Measurements from ENCODE around the gene RTF1. TPM values are rescaled to one million over a fixed set of nuclear protein-coding genes. Genes with fewer than 3 reads are reported as not detected.

The RTF1 gene
- polyA plus RNA-seq, 3 donors, result 11.2 to 19.1 (median 15.0) TPM

GRCh38 chr15:41462084-41462795 is 45.3 kb downstream of the RTF1 start:
- H3K9me3 Mint-ChIP-seq, result peaks cover 0 to 3% (median 0%) of the 10 kb centered on the region in 7 donors
- 40% methylated on average over 1 of the region's 4 CpGs for WGBS (ENCODE audit: insufficient coverage)
- TF ChIP-seq, protein P1, sequence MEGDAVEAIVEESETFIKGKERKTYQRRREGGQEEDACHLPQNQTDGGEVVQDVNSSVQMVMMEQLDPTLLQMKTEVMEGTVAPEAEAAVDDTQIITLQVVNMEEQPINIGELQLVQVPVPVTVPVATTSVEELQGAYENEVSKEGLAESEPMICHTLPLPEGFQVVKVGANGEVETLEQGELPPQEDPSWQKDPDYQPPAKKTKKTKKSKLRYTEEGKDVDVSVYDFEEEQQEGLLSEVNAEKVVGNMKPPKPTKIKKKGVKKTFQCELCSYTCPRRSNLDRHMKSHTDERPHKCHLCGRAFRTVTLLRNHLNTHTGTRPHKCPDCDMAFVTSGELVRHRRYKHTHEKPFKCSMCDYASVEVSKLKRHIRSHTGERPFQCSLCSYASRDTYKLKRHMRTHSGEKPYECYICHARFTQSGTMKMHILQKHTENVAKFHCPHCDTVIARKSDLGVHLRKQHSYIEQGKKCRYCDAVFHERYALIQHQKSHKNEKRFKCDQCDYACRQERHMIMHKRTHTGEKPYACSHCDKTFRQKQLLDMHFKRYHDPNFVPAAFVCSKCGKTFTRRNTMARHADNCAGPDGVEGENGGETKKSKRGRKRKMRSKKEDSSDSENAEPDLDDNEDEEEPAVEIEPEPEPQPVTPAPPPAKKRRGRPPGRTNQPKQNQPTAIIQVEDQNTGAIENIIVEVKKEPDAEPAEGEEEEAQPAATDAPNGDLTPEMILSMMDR (IDR thresholded peaks at IDR 0.05), result no peak
- Histone ChIP-seq H2AFZ (ENCODE audit: insufficient read depth, low read depth, low read length, poor library complexity, severe bottlenecking) (no peak overlapping the region), H4K20me1 (ENCODE audit: insufficient read depth, low read length) (no peaks in the 10 kb centered on the region), H3K79me2 (ENCODE audit: insufficient read depth, low read length) (no peaks in the 10 kb centered on the region), H3K9me3 (replicated peaks in 1 of 2; ENCODE audit: control insufficient read depth in 1 of 2, insufficient read depth in 1 of 2, low read length in 2 of 2) (no peaks in the 10 kb centered on the region), H3K4me1 (ENCODE audit: control insufficient read depth in 1 of 2, insufficient read depth in 2 of 2, low read length in 2 of 2) (peaks cover 4 to 5% of the 10 kb centered on the region in 2 donors), H3K4me3 (replicated peaks in 1 of 3; ENCODE audit: low read depth in 2 of 3, low read length in 3 of 3) (no peak overlapping the region), H3K27ac (ENCODE audit: low read depth in 1 of 2, low read length in 2 of 2) (no peak overlapping the region), H3K36me3 (replicated peaks in 1 of 2; ENCODE audit: control insufficient read depth in 1 of 2, insufficient read depth in 2 of 2, low read length in 2 of 2) (peaks cover 48 to 70% of the 10 kb centered on the region in 2 donors), H3K4me2 (replicated peaks; ENCODE audit: extremely low read depth, low read length, poor library complexity, severe bottlenecking) (no peak overlapping the region), H3K27me3 (ENCODE audit: control insufficient read depth in 2 of 2, insufficient read depth in 2 of 2, low read length in 2 of 2) (no peaks in the 10 kb centered on the region), H3K9ac (ENCODE audit: insufficient read depth, low read length, poor library complexity, severe bottlenecking) (no peak overlapping the region)
- peaks cover 0 to 2% (median 1%) of the 10 kb centered on the region in 3 donors for H3K27me3 Mint-ChIP-seq (ENCODE audit: low read depth in 3 of 3)
- peak overlapping the region in 1 of 7 donors; percentile 21 for H3K27ac Mint-ChIP-seq
- peaks cover 8% of the 10 kb centered on the region for H3K4me1 Mint-ChIP-seq
- H3K4me3 Mint-ChIP-seq, result no peak overlapping the region
- DNase-seq, result no peak
- H3K36me3 Mint-ChIP-seq, result peaks cover 55 to 82% of the 10 kb centered on the region in 2 donors
- intact Hi-C loops (cut with micrococcal nuclease), result no loop called here

GRCh38 chr15:41464889-41465580 is 48.1 kb downstream of the RTF1 start:
- peak overlapping the region in 1 of 7 donors; percentile 35 for H3K27ac Mint-ChIP-seq
- Histone ChIP-seq H3K4me1 (ENCODE audit: control insufficient read depth in 1 of 2, insufficient read depth in 2 of 2, low read length in 2 of 2) (peaks cover 4 to 5% of the 10 kb centered on the region in 2 donors), H2AFZ (ENCODE audit: insufficient read depth, low read depth, low read length, poor library complexity, severe bottlenecking) (no peak overlapping the region), H3K27ac (ENCODE audit: low read depth in 1 of 2, low read length in 2 of 2) (no peak overlapping the region), H3K27me3 (ENCODE audit: control insufficient read depth in 2 of 2, insufficient read depth in 2 of 2, low read length in 2 of 2) (no peaks in the 10 kb centered on the region), H3K36me3 (replicated peaks in 1 of 2; ENCODE audit: control insufficient read depth in 1 of 2, insufficient read depth in 2 of 2, low read length in 2 of 2) (peaks cover 47 to 71% of the 10 kb centered on the region in 2 donors), H3K9ac (ENCODE audit: insufficient read depth, low read length, poor library complexity, severe bottlenecking) (no peak overlapping the region), H4K20me1 (ENCODE audit: insufficient read depth, low read length) (no peaks in the 10 kb centered on the region), H3K79me2 (ENCODE audit: insufficient read depth, low read length) (no peaks in the 10 kb centered on the region), H3K4me3 (replicated peaks in 1 of 3; ENCODE audit: low read depth in 2 of 3, low read length in 3 of 3) (no peak overlapping the region), H3K4me2 (replicated peaks; ENCODE audit: extremely low read depth, low read length, poor library complexity, severe bottlenecking) (no peak overlapping the region), H3K9me3 (replicated peaks in 1 of 2; ENCODE audit: control insufficient read depth in 1 of 2, insufficient read depth in 1 of 2, low read length in 2 of 2) (no peaks in the 10 kb centered on the region)
- H3K4me3 Mint-ChIP-seq, result no peak overlapping the region
- peaks cover 8% of the 10 kb centered on the region for H3K4me1 Mint-ChIP-seq
- H3K36me3 Mint-ChIP-seq, result peaks cover 58 to 83% of the 10 kb centered on the region in 2 donors
- H3K9me3 Mint-ChIP-seq, result peaks cover 0 to 3% (median 0%) of the 10 kb centered on the region in 7 donors
- WGBS (ENCODE audit: insufficient coverage), result 97% methylated on average over 8 of the region's 9 CpGs
- H3K27me3 Mint-ChIP-seq (ENCODE audit: low read depth in 3 of 3), result peaks cover 0 to 1% (median 0%) of the 10 kb centered on the region in 3 donors
- TF ChIP-seq, protein P1 (IDR thresholded peaks at IDR 0.05), result no peak
- intact Hi-C loops (cut with micrococcal nuclease), result no loop called here
- no peak for DNase-seq

Data from CD14-positive monocyte (primary cell).